Right cardiac atrium (tissue), 5 donors: ENCODE results near the gene PTPRH. TPM values are rescaled to one million over a fixed set of nuclear protein-coding genes. Genes with fewer than 3 reads are reported as not detected.
A peak's percentile ranks its signal among the peaks of the same experiment; 100 is the strongest.

Experiments
- ATAC-seq, 2 donors: fragments of 200-7000 bp; cut with Tn5 transposase; one replicate each; pipeline versions ENCODE4 v1.8.0 to v1.9.1; 2020; ENCODE audit warnings: moderate library complexity in 2 of 2, mild to moderate bottlenecking in 1 of 2
- DNase-seq, 3 donors: peaks; one replicate each; pipeline ENCODE4 v3.0.0-alpha.2; 2020
- H3K27ac ChIP-seq: one replicate; pipeline ENCODE4 v1.5.1; 2013; ENCODE audit warnings: mild to moderate bottlenecking, low read length, control low read depth, moderate library complexity
- H3K27me3 ChIP-seq: one replicate; pipeline ENCODE4 v1.6.1; 2013; ENCODE audit not compliant: control insufficient read depth, insufficient read depth
- H3K4me1 ChIP-seq: one replicate; pipeline ENCODE4 v1.6.1; 2013; ENCODE audit warnings: low read length; ENCODE audit not compliant: control insufficient read depth, insufficient read depth
- H3K4me3 ChIP-seq: one replicate; pipeline ENCODE4 v1.5.1; 2013; ENCODE audit warnings: low read length, control low read depth
- H3K9me3 ChIP-seq: one replicate; pipeline ENCODE4 v1.6.1; 2013; ENCODE audit warnings: low read length; ENCODE audit not compliant: control insufficient read depth
- WGBS: extraction: QIAGEN DNeasy Blood & Tissue Kit; methylation state at CpG from one replicate; pipeline ENCODE4 v1.1.7; 2013; 5-methylcytosine and 5-hydroxymethylcytosine counted together
- intact Hi-C, 4 donors: fragments of 100-400 bp; cut with DNase I; formaldehyde crosslinking; loops; one replicate each; pipeline versions ENCODE4 v1.11.0 to v1.14.0; 2022 to 2023
- polyA plus RNA-seq: library from polyadenylated mRNA; stranded (reverse); fragments of 200-250 nt; gene quantifications from one replicate; pipeline ENCODE4 v1.2.3, GENCODE V29; 2013
- total RNA-seq, 4 donors: library from RNA; stranded (reverse); fragmentation: NEBNext Ultra II Directional; extraction: Animal tissue kit (Norgen Biotek cat#: 25700); gene quantifications; one replicate each; pipeline ENCODE4 v1.2.1, GENCODE V29; 2021
- donor health status: healthy with polysubstance abuse.
- donor health status: DM: no; HTN: yes; CAD: no.
- donor health status: DM: no; HTN: no; CAD: no.
- donor health status: DM: no; HTN: yes; CAD: no; lungs with severe emphysema.
- donor health status: DM: yes; HTN: yes; CAD: no.

Gene PTPRH
- total and polyA plus RNA-seq, 5 donors, result 0.14 to 3.1 (median 0.72) TPM

DNA sequence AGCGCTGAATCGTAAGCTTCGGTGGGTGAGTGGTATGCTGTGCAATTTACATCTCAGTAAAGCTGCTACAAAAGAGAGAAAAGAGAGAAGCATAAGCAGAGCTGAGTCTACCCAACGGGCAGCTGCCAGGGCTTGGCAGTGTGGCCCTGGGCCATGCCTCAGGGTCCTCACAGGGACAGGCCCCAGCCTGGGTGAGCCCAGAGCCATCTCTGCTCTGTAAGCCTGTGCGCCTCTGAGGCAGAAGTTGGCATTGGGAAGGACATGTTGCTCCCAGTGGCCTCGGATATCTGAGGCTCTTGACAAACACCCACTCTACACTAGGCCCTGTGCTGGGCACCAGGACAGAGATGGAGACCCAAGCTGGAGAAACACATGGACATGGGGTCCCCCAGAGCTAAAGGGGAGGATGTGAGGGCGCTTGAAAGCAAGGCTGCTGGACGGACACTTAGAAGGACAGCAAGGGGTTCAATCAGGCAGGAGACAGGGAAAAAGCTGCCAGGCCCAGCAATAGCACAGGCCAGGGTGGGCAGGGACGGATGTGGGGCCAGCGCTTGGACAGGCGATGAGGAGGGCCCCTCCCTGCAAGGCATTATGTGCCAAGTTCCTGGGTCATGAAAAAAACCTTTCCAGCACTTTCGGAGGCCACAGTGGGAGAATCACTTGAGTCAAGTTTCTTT is 34.8 kb upstream of the PTPRH start:
- DNase-seq, result no peak
- no peaks in the 10 kb centered on the region for H3K27me3 ChIP-seq
- intact Hi-C loops, result no loop called here
- no peak overlapping the region for H3K27ac ChIP-seq
- no peaks in the 10 kb centered on the region for H3K9me3 ChIP-seq
- ATAC-seq, result no peak
- peaks cover 4% of the 10 kb centered on the region for H3K4me1 ChIP-seq
- WGBS, result 84% methylated on average over 12 of the region's 12 CpGs
- H3K4me3 ChIP-seq, result no peak overlapping the region

DNA sequence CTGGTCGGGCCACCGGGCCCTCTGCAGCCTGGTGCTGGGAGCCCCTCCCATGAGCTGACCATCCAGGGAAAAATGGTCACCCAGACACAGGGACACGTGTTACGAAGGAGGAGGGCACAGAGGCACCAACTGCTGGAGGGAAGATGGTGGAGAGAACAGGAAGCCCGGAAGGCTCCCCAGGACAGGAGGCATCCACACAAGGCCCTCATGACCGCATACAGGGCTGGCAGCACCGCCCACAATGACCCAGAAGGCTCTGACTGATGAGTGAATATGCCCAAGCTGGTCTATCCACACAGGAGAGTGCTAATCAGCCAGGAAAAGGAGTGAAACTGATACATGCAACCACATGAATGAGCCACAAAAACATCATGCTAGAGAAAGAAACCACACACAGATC is 33.2 kb upstream of the PTPRH start:
- Histone ChIP-seq H3K27me3 (no peaks in the 10 kb centered on the region), H3K27ac (no peak overlapping the region), H3K4me3 (no peak overlapping the region), H3K9me3 (no peaks in the 10 kb centered on the region), H3K4me1 (peaks cover under 1% of the 10 kb centered on the region)
- DNase-seq, result no peak
- no peak for ATAC-seq
- intact Hi-C loops, result no loop called here
- WGBS, result 74% methylated on average over 7 of the region's 7 CpGs

DNA sequence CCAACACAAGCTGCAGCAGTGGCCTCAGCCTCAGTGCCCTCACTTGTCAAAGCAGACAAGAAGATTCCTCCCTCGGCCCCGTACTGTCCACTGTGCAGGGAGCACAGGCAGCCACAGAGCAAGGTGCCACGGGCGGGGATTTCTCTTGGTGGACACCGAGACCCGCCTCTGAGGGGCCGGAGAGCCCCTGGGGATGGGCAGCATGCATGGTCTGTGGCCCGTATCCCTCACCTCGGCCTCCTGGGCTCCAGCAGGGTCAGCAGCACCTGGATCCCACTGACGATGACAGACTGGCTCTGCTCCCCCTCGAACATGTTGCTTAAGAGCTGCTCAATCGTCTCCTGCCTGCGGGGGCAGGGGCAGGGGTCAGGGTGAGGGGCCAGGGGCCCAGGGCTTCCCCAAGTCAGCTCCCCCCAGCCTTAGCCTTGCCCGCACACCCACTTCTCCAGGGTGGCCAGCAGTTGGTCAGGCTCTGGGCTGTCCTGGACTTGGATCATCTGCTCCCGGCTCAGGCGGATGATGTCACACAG is 32.7 kb upstream of the PTPRH start:
- 89% methylated on average over 16 of the region's 16 CpGs for WGBS
- Histone ChIP-seq H3K9me3 (no peaks in the 10 kb centered on the region), H3K4me3 (no peak overlapping the region), H3K4me1 (no peaks in the 10 kb centered on the region), H3K27ac (no peak overlapping the region), H3K27me3 (no peaks in the 10 kb centered on the region)
- peak in 1 of 3 donors; percentile 29 for DNase-seq
- intact Hi-C loops, result no loop called here
- ATAC-seq, result no peak

DNA sequence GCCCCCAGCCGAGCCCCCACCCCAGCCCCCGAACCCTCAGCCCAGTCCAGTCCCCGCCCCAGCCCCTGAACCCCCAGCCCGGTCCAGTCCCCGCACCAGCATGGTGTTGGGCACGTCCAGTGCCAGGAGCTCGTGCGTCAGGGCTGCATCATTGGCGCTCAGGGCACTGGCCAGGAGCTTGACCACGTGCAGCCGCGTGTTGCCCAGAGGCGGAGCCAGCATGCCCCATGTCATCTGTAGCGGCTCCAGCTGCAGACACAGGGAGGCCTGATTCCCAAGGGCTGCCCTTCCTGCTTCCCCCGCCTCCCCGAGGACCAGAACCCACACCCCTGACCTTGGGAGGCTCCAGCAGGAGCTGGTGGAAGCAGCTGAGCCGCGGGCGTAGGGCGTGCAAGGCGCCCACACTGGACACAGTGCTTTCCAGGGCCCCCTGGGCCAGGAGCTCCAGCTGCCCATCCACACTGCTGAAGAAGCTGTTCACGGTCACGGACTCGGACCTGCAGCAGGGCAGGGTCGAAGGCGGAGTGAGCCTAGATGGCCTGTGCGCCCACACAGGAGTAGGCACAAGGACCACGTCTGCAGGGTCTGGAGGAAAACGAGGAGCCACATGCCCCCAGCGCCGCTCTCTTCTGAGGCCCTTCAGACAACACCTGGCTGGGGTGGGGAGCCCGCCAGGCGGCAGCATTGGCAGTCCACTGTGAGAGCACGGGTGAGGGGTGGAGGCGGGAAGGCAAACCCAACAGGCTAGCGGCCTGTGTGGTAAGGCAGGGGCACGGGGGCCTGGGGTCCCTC is 32.0 kb upstream of the PTPRH start:
- DNase-seq (peak in 1 of 3 donors; percentile 34), ATAC-seq (no peak)
- no peak overlapping the region for H3K27ac ChIP-seq
- WGBS, result 93% methylated on average over 37 of the region's 37 CpGs
- no peaks in the 10 kb centered on the region for H3K9me3 ChIP-seq
- intact Hi-C loops, result no loop called here
- H3K4me3 ChIP-seq, result no peak overlapping the region
- H3K4me1 ChIP-seq, result no peaks in the 10 kb centered on the region
- H3K27me3 ChIP-seq, result no peaks in the 10 kb centered on the region

DNA sequence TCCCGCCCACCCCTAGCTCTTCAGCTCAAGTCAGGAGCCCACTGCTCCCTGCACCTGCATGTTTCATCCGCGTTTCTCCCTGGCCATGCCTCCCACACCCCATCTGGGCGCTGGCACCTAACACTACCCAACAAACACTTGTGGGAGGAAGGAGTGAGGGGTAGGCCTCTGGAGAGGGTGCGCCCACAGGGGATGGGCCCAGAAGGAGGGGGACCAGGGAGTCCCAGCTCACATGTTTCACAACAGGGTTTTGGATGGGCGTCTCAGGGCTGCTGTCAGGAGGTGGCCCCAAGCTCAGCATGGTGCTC is 31.4 kb upstream of the PTPRH start:
- Histone ChIP-seq H3K4me3 (no peak overlapping the region), H3K27me3 (no peaks in the 10 kb centered on the region), H3K9me3 (no peaks in the 10 kb centered on the region), H3K27ac (no peak overlapping the region), H3K4me1 (no peaks in the 10 kb centered on the region)
- 94% methylated on average over 6 of the region's 6 CpGs for WGBS
- intact Hi-C loops, result no loop called here
- ATAC-seq, result no peak
- DNase-seq, result no peak

DNA sequence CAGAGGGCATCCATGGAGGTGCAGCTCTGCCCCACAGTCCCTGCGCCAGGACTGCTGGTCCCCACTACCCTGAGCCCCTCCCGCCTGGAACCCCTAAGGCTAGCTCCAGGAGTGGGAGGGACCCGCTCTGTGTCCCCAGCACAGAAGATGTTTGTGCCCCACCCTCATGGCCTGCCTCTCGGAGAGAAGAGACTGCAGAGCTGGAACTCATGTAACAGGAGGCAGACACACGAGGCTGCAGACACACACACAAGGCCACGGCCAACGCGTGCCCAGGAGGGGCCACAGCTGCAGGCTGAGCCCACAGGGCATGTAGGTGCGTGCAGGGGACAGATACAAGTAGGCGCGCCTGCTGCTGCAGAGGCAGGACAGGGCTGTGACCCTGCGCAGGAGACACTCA is 29.7 kb upstream of the PTPRH start:
- 93% methylated on average over 12 of the region's 12 CpGs for WGBS
- intact Hi-C loops, result no loop called here
- Histone ChIP-seq H3K9me3 (no peaks in the 10 kb centered on the region), H3K27ac (no peak overlapping the region), H3K27me3 (no peaks in the 10 kb centered on the region), H3K4me1 (no peaks in the 10 kb centered on the region), H3K4me3 (no peak overlapping the region)
- DNase-seq (peak in 1 of 3 donors; percentile 21), ATAC-seq (no peak)

DNA sequence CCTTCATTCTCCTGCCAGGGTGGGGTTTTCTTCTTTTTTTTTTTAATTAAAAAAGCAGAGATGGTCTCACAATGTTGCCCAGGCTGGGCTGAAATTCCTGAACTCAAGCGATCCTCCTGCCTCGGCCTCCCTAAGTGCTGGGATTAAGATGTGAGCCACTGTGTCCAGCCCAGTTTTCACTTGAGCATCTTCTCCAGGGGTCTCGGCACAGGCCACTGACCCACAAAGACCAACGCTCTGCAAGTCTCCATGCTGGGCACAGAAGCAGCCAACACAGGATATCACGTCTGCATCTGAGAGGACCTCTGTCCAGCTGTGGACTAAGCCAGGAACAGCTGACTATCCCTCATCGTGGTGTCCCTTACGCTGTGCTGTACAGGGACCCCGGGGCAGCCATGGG is 28.7 kb upstream of the PTPRH start:
- 89% methylated on average over 8 of the region's 8 CpGs for WGBS
- Histone ChIP-seq H3K9me3 (no peaks in the 10 kb centered on the region), H3K4me3 (no peak overlapping the region), H3K27ac (no peak overlapping the region), H3K27me3 (no peaks in the 10 kb centered on the region), H3K4me1 (no peaks in the 10 kb centered on the region)
- DNase-seq, result peak in 1 of 3 donors; percentile 26
- no peak for ATAC-seq
- intact Hi-C loops, result no loop called here

DNA sequence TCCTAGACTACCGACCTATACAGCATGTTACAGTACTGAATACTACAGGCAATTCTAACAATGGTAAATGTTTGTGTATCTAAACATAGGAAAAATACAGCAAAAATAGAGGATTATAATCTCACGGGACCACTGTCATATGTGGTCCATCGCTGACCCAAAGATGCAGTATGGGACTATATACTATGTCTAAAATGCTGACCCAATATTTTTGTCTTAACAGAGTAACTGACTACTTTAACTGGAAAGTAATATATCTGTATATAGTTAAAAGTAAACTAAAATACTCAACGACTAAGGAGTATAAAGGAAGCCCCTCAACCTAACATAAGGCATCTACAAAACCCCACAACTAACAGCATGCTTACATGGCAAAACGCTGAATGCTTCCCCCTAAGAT is 23.7 kb upstream of the PTPRH start:
- DNase-seq, result no peak
- intact Hi-C loops, result no loop called here
- Histone ChIP-seq H3K4me3 (no peak overlapping the region), H3K27me3 (no peaks in the 10 kb centered on the region), H3K9me3 (no peaks in the 10 kb centered on the region), H3K27ac (no peak overlapping the region), H3K4me1 (no peaks in the 10 kb centered on the region)
- ATAC-seq, result no peak
- 89% methylated on average over 5 of the region's 5 CpGs for WGBS

DNA sequence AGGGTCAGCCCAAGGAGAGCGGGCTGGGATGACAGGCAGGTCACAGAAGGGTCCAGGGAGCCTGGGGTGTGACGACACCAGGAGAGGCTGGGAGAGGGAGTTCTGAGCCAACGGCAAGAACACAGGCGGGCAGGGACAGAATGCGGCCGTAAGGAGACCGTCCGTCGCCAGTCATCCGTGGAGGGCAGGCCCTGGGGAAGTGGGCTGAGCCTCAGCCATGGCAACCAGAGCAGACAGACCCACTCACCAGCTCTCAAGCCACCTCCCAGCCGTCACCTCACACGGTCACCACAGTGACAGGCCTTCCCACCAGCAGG is 22.9 kb upstream of the PTPRH start:
- Histone ChIP-seq H3K9me3 (no peaks in the 10 kb centered on the region), H3K4me1 (no peaks in the 10 kb centered on the region), H3K4me3 (no peak overlapping the region), H3K27me3 (no peaks in the 10 kb centered on the region), H3K27ac (no peak overlapping the region)
- intact Hi-C loops, result no loop called here
- DNase-seq (peak in 1 of 3 donors; percentile 34), ATAC-seq (peak in 1 of 2 donors; percentile 67)
- 64% methylated on average over 12 of the region's 12 CpGs for WGBS

DNA sequence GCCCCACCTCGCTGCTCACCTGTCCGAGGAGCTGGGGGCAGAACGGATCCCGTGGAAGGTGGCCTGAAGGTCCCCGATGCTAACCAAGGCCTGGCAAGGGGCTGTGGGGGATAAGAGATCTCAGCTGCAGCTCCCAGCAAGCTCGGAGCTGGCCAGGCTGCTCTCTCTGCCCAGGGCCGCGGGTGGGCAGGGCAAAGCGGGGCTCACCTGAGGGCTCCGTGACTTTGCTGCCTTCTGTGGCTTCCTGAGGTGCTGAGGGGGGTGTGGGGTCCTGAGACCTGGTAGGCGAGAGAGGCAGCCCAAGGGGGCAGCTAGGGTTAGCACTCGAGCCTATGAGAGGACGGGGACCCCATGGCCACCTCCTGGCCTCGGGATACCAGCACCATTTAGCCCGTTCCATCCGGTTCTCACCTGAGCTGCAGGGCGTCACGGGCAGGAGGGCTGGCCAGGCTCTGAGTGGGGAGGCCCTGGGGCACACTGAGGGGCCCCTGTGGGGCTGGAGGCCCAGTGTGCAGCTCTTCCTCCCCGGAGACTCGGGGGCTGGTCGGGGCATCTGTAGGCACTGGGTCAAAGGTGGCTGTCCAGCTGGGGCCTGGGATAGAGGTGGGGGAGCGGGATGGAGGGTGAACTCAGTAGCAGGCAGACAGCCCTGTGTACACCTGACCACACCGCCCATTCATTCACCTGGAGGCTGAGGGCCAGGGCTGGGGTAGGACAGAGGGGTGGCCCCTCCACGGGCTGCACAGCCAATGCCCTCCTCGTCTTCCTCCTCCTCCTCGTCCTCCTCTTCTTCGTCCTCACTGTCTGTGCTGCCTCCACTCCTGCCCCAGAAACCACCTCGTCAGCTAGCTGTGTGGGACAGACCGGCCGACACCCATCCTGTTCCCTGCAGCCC is 22.3 kb upstream of the PTPRH start:
- H3K9me3 ChIP-seq, result no peaks in the 10 kb centered on the region
- H3K27me3 ChIP-seq, result no peaks in the 10 kb centered on the region
- WGBS, result 89% methylated on average over 30 of the region's 30 CpGs
- intact Hi-C loops, result no loop called here
- ATAC-seq, result peak in 1 of 2 donors; percentile 3
- no peak overlapping the region for H3K27ac ChIP-seq
- no peaks in the 10 kb centered on the region for H3K4me1 ChIP-seq
- no peak for DNase-seq
- H3K4me3 ChIP-seq, result no peak overlapping the region

DNA sequence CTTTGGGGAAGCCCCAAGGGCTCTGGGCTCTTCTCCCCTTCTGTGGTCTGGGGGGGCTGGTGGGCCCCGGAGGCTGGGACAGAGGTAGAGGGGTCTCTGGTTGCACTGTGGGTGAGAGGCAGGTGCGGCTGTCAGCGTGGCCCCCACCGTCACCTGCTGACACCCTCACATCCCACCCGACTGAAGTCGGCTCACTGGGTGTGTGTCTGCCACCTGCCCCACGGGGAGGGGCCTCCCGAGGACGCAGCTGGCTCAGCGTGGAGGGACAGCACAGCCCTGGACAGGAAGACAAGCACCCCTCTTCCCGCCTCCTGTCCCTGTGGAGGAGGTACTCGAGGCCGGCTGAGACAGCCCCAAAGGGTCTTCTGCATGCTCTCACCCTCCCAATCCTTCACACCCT is 21.5 kb upstream of the PTPRH start:
- 85% methylated on average over 13 of the region's 13 CpGs for WGBS
- Histone ChIP-seq H3K4me3 (no peak overlapping the region), H3K9me3 (no peaks in the 10 kb centered on the region), H3K27me3 (no peaks in the 10 kb centered on the region), H3K27ac (no peak overlapping the region), H3K4me1 (no peaks in the 10 kb centered on the region)
- intact Hi-C loops, result no loop called here
- DNase-seq (no peak), ATAC-seq (no peak)
